G401.6 (cell line): Measurements from ENCODE around the gene ALX1.
"Not testable (repeated sequence)": the region's sequence is repeated elsewhere in the genome, so short reads cannot be mapped to it uniquely, and the experiment has no call there.

Experiments
- FAIRE-seq: peaks from 2 replicates; lab custom pipeline; 2012; peaks lifted over from hg19 to GRCh38; lab: Jason Lieb, UNC

Gene ALX1

DNA sequence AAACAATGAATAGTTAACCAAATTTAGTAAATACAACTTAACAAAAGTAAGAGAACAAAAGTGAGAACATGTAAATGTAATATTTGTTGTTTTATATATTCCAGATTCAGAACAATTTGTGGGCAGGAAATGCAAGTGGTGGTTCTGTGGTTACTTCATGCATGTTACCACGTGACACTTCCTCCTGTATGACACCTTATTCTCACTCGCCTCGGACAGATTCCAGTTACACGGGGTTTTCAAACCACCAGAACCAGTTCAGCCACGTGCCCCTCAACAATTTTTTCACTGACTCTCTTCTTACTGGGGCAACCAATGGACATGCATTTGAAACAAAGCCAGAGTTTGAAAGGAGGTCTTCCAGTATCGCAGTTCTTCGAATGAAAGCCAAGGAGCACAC is 21.0 kb downstream of the ALX1 start:
- no peak for FAIRE-seq

DNA sequence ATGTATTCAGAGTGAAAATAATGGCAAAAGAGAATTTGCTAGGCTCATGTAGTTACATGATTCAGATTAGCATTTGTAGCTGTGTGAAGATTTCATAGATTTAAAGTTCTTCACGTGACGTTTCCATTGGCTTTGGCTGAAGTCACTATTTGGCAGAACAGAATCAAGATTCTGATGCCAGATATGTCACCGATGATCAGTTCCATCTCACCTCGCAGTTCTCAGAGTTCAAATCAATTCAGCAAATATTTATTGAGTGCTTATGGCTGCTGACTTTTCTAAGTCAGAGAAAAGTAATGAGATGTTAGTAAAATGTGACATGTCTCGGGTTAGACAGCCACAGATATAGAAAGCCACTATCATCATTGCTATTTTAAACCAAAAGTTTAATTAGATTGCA is 28.4 kb downstream of the ALX1 start:
- FAIRE-seq = no peak

DNA sequence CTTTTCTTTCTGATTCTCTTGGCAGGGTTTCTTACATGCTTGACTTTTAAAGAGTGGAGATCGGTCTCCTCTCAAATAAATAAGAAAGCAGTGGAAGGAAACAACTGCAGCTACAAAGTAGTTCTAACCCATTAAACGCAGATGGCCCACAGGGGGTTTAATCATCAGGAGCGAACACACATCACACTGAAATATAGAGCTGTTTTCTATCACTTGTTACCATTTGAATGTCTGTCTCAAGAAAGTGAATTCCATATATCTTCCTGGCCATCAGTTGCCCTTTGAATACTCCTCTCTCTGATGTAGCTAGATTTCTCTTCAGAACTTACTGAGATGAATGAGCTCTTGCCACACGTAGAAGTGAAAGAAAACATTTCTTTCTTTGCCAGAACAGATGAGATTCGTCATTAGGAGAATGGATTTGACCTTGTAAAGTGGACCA is 29.1 kb downstream of the ALX1 start:
- no peak for FAIRE-seq

DNA sequence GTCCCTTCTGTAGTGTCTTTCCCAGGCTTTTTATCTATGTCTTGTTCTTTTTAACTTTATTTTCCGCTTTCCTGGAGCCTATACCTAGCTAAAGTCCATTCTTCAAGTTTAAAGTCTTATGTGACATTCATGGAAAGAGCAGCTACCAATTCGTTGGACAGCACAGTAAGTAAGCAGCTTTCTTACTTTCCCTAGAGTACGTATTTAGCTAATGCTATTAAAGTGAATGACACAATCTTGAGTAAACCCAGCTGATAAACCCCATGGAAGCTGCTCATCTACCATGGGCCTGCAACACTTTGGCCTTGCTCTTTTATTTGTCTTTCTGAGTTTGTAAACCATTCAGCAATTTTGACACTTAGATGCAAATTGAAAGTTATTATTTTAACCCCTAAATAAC is 30.0 kb downstream of the ALX1 start:
- no peak for FAIRE-seq

DNA sequence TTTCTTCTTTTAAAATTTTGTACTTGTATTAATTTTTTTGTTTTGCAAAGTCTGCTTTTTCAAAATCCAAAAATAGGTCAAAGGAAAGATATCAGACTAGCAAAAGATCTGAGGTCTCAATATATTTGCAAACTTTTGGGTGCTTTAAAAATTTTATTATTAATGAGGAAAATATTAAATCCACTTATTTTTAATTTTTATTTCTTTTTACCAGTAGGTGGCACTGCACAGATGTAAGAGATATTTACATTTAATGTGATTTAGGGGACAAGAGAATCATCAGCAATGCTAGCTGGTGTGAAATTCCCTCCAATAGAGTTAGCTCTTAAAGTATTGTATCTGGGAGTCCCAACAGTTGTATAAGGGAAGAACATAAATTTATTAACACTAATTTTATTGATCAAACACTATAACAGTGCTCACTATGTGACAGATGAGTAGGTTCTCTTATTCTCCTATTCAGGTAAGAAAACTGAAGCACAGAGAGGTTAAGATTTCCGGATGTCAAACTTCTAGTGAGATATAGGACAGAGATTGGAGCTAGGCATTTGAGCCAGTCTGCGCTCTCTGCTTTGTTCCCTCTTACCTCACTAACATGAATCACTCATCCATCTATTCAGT is 30.5 kb downstream of the ALX1 start:
- peak; percentile 13 for FAIRE-seq

DNA sequence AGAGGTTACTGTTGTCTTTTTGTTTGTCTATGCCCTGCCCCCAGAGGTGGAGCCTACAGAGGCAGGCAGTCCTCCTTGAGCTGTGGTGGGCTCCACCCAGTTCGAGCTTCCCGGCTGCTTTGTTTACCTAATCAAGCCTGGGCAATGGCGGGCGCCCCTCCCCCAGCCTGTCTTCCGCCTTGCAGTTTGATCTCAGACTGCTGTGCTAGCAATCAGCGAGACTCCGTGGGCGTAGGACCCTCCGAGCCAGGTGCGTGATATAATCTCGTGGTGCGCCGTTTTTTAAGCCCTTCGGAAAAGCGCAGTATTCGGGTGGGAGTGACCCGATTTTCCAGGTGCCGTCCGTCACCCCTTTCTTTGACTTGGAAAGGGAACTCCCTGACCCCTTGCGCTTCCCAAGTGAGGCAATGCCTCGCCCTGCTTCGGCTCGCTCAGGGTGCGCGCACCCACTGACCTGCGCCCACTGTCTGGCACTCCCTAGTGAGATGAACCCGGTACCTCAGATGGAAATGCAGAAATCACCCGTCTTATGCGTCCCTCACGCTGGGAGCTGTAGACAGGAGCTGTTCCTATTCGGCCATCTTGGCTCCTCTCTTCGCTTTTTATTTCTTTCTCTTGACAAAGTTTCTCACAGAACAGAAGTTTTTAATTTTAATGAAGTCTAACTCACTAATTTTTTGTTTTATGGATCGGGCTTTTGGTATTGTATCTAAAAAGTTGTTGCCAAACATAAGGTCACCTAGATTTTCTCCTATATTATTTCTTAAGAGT is 38.0 kb downstream of the ALX1 start:
- not testable (repeated sequence) for FAIRE-seq

DNA sequence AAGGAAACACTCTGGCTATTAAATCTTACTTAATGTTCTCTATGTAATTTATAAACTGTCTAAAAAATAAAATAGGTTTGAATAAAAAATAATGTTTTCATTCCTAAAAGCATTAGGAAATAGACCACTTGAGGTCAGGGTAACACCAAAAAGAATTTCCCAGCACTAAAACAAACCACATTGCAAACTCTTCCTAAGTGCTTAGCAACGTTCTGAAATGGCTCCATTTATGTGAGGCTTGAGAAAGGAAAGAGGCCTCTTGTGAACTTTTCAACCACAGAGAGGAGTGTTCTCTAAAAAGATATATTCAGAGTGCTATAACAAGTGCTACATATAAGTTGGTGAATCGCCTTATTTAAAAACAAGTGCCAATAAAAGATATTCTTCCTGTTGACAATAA is 42.7 kb downstream of the ALX1 start:
- no peak for FAIRE-seq

DNA sequence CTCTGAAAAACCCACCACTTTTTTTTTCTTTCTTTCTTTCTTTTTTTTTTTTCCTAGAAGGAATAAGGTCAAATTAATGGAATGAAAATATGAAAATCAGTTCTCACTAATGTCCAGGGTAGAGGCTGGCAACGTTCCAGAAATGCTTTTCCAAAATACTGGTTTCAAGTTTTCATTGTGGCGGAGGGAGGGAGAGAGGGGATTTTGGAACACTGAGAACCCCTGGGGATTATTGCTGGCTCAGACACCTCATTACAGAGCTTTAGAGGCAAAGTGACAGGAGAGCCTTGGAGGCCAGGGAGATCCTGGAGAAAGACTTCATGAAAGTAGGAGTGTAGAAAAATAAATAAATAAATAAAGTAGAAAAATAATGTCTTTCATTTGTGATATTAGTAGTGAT is 45.4 kb downstream of the ALX1 start:
- FAIRE-seq = no peak

DNA sequence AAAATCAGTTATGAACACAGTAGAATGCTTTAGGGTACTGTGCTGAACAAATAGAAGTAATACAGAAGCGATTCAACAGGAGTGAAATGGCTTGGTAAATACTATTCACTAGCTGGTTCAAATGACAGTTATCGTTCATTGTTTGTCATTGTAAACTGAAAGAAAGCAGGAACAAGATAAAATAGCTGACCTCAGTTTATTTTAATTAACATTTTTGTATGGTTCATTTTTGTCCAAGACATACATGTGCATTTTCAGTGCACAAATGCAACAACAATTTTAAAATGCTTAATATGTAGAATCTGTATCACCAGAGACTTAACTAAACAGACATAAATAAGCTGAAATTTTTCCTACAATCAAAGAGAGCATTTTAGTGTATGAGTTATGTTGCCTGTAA is 49.9 kb downstream of the ALX1 start:
- FAIRE-seq = no peak

DNA sequence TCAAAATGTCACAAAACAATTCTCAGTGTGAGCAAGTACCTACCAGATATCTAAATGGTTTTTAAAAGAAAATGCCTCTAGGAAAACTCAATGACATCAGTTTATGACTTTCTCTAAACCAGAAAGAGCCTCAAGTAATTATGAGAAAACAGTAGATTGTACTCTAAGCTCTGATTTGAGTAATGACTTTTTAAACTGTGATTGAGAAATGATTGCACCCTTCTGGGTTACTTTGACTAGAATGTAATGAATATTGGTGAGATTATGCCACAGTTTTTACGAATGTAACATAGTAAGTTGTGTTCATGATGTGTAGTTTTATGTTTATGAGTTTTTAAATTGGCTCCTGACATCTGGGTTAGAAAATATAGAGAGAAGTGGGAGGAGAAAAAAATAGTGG is 68.8 kb downstream of the ALX1 start:
- no peak for FAIRE-seq

DNA sequence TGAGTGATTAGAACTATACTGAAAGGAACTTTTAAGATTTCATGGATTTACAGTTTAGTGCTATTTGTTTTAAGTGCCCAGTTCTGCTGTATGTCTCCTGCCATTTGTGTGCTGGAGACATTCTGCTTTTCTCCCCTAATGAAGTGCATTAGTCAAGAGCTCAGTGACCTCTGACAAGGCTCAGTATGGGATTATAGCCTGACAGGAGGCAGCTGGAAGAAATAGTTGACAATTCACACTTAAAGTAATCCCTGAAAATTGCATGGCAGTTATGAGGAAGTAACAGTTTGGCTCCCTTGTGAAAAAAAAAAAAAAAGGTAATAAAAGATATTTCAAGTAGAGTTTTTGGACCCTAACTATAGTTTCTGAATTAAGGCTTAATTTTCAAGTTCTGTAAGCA is 70.3 kb downstream of the ALX1 start:
- FAIRE-seq = no peak
